ENCODE data around the gene SMCR8. TPM values are rescaled to one million over a fixed set of nuclear protein-coding genes. Genes with fewer than 3 reads are reported as not detected.

Gene SMCR8
- total and polyA plus RNA-seq, 2 donors (not counting 3 experiments of a cell fraction or from before 2014, with no cell fraction given): 9.5 to 17.6 TPM

GRCh38 chr17:18324140-18325050 lies 9.3 kb downstream of the SMCR8 start:
- Histone ChIP-seq H3K36me3 (ENCODE audit: control insufficient read depth in 2 of 2, extremely low read depth in 1 of 2, insufficient read depth in 2 of 2, low read length in 2 of 2) (peaks cover 3 to 44% of the 10 kb centered on the region in 2 experiments), H3K27me3 (ENCODE audit: control insufficient read depth in 2 of 2, insufficient read depth in 2 of 2, low read length in 2 of 2) (no peaks in the 10 kb centered on the region), H3K9me1 (replicated peaks; ENCODE audit: control insufficient read depth, extremely low read depth, insufficient read depth, low read length) (no peaks in the 10 kb centered on the region), H3K9me3 (replicated peaks; ENCODE audit: control insufficient read depth, insufficient read depth, low read length) (no peaks in the 10 kb centered on the region), H2AFZ (ENCODE audit: low read depth, low read length) (no peak overlapping the region), H3K4me1 (ENCODE audit: control insufficient read depth, extremely low read depth, insufficient read depth, low read length) (no peaks in the 10 kb centered on the region), H4K20me1 (replicated peaks; ENCODE audit: control insufficient read depth, extremely low read depth, insufficient read depth, low read length) (no peaks in the 10 kb centered on the region), H3K27ac (ENCODE audit: insufficient read depth, low read depth, low read length) (no peak overlapping the region), H3K9ac (replicated peaks; ENCODE audit: extremely low read depth, insufficient read depth, low read length) (no peak overlapping the region), H3K79me2 (ENCODE audit: control insufficient read depth, insufficient read depth, low read length) (peaks cover 12% of the 10 kb centered on the region), H3K4me3 (replicated peaks in 1 of 3; ENCODE audit: insufficient read depth in 1 of 3, low read depth in 1 of 3, low read length in 3 of 3) (no peak overlapping the region), H3K4me2 (ENCODE audit: insufficient read depth, low read length) (no peak overlapping the region)
- dilution Hi-C loops (cut with MboI; ENCODE audit: extremely low pct_ligation_motif_present, low sequenced_read_pairs) (no loop called here), intact Hi-C loops (cut with micrococcal nuclease) (no loop called here)
- CTCF ChIA-PET: interaction anchor here (1.1 to 2.2 kb wide), 2 partner anchors 9 to 107 kb away, joined by 3 to 10 read pairs; no protein-coding TSS in a partner anchor
- no TSS peak for BruUV-seq (replicated peaks)
- DNase-seq (ENCODE audit: low read depth, low spot score) (no peak), FAIRE-seq (no peak)
- POLR2A ChIA-PET: no interaction called here
- TF ChIP-seq POLR2AphosphoS5 (IDR thresholded peaks at IDR 0.05; ENCODE audit: insufficient read depth, low read depth, low read length): no peak
- no peak for TF ChIP-seq POLR2A (IDR thresholded peaks at IDR 0.05; ENCODE audit: low read depth, low read length)
- TF ChIP-seq EZH2 (IDR thresholded peaks at IDR 0.05; ENCODE audit: borderline replicate concordance, low read depth, low read length, severe bottlenecking): no peak
- no peak for TF ChIP-seq CTCF (IDR thresholded peaks at IDR 0.05; ENCODE audit: extremely low read depth in 1 of 2, insufficient read depth in 1 of 2, low read depth in 1 of 2, low read length in 2 of 2)
- no peak for TF ChIP-seq MYC (IDR thresholded peaks at IDR 0.05; ENCODE audit: low read depth, low read length)
- TF ChIP-seq MAX (IDR thresholded peaks at IDR 0.05; ENCODE audit: insufficient read depth, insufficient read length): no peak
- TF ChIP-seq JUN (IDR thresholded peaks at IDR 0.05; ENCODE audit: borderline replicate concordance, insufficient read depth, insufficient read length, low read depth): no peak
- TF ChIP-seq GATA2 (IDR thresholded peaks at IDR 0.05; ENCODE audit: insufficient read depth, insufficient read length, low read depth, low read length): no peak
- no peak for TF ChIP-seq FOS (IDR thresholded peaks at IDR 0.05; ENCODE audit: borderline replicate concordance, insufficient read depth, low read length)
